GM19099 (cell line): ENCODE results near the gene INCA1.

ENCODE experiments used
- POLR2A ChIP-seq: IDR thresholded peaks from 3 replicates; pipeline ENCODE4 v1.6.1; 2011; ENCODE audit warnings: low read depth; ENCODE audit not compliant: insufficient read length; ENCODE audit errors: extremely low read depth

The INCA1 gene

DNA sequence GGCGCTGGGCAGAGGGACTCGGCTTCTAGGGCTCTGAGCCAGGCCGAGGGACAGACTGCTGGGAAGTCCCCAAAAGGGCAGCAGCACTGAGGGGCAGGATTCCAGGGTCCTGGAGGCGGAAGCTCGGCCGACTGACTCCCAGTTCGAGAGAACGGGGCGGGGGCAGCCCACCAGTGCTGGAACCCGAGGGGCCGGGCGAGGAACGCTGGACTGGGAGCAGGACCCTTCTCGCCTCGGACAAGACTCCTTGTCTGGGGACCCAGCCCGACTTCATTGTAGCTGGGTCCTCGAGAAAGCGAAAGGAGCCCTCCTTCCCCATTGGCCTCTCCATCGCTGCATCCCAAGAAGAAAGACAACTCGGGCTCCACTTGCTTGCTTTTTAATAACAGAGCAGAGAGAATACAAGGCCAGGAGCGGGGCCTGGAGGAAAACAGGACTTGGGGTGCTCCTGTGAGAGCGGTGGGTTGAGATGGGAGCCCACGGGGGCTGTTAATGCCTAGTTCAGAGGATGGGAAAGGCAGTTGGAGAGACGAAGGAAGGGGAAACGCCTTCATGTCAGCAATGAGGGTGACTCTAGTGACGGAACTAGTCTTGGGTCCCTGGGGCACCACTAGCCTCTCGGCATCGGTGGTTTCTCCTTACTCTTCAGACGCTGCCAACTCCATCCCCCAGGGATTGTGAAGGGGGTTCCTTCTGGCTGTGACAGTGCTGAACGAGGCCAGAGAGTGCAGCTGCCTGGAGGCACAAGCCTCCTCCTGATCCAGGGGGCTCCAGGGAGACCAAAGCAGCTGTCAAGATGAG lies 9.4 kb downstream of the INCA1 start:
- peak; percentile 33 for TF ChIP-seq POLR2A

DNA sequence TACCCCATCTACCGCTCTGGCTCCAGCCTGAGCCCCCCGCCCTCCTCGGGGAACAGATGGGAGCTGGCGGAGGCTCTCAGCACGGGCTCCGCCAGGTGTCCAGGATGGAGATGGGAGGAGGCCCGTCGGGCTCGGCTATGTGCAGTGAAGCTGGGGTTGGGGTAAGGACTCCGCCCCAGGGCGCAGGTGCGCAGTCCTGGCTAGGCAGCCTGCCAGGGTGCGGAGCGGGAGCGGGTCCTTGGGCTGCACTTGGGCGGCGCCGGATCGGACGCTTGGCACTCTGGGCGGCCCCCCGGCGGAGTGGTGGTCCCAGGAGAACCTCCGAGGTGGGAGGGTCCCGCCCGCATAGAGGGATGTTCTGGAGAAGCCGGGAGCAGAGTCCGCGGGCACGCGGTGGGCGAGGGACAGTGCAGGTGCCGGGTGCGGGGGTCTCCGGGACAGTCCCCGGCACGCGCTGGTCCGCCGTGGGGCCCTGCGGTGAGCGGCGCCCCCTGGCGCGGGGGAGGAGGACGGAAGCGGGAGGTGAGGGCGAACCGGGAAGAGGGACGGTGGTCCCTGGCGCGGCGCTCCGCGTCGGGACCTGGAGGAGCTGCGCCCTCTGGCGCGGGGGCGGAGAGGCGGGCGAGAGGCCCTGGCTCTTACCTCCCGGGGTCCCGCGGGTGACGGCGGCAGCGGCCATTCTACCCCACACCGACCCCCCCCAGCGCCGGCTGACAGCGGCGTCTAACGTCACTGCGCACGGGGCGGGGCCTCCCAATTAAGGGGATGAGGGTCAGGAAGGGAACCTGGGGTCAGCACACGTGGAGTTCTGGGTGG lies 10.2 kb downstream of the INCA1 start, which contains the start of gene CAMTA2:
TSS of gene CAMTA2 (minus strand) at position 725 of the 816 bp plus-strand sequence. CDS start 1,453 bp downstream, outside the sequence.
- TF ChIP-seq POLR2A: peak; percentile 67

DNA sequence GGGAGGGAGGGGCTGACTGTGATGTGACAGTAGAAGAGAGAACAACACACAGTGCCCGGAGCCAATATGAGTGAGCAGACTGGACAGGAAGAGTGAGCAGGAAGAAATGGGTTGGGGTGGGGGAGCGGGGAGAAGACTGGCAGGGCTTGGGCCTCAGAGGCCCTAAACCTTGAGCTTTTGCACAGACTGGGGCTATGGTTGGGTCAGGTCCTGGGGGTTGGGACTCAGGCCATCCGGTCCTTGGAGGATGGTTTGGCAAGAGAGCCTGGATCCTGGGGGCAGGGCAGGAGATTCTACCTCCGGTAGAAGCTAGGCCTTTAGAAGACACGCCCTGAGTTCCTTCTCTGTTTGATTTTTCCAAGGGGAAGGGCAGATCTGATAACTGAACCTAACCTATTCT lies 10.9 kb downstream of the INCA1 start:
- TF ChIP-seq POLR2A: no peak

- TF ChIP-seq POLR2A: no peak
These were observed 15.0 kb downstream of the INCA1 start for GRCh38 chr17:4982305-4982704.

GRCh38 chr17:4980644-4981216 lies 16.6 kb downstream of the INCA1 start:
- TF ChIP-seq POLR2A: no peak

DNA sequence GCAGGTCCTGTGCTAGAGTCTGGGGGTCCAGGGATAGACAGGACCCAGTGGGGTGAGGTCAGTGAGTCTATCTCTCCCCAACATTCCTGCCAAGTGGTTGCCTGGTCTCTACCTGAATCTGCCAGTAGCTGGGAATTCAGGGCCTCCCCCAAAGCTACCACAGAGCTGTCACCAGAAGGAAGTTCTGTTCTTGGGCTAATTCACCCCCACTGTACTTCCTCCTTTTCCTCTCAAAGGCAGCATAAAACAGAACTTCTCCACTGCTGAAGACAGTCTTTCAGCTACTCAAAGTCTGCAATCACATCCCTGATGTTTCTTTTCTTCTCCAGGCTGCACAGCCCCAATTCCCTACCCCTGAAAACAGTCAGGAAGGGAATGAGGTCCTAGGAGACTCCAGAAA lies 18.6 kb downstream of the INCA1 start:
- no peak for TF ChIP-seq POLR2A

- no peak for TF ChIP-seq POLR2A
These were observed 23.1 kb downstream of the INCA1 start for GRCh38 chr17:4974115-4974670.

- TF ChIP-seq POLR2A: no peak
These were observed 23.8 kb downstream of the INCA1 start for GRCh38 chr17:4973256-4974114.

DNA sequence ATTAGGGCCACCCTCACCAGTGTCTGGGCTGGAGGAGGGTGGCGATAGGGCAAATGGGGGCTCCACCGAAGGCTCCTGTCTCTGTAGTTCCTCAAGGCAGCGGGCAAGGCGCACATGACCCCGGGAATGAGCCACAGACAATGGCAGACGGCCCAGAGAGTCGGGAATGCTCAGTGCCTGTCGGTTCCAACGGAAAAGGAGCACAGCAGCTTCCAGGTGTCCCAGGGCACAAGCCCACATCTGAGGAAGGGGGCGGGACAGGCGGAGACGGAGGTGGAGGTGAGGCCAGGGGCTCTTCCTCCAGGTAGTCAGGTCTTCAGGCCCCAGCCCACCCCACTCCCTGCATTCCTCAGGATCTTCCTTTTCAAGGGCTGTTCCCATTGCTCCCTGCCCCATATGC lies 24.6 kb downstream of the INCA1 start:
- TF ChIP-seq POLR2A: no peak

- TF ChIP-seq POLR2A: no peak
These were observed 25.0 kb downstream of the INCA1 start for GRCh38 chr17:4972322-4972721.

- no peak for TF ChIP-seq POLR2A
These were observed 25.5 kb downstream of the INCA1 start for GRCh38 chr17:4971826-4972225.

DNA sequence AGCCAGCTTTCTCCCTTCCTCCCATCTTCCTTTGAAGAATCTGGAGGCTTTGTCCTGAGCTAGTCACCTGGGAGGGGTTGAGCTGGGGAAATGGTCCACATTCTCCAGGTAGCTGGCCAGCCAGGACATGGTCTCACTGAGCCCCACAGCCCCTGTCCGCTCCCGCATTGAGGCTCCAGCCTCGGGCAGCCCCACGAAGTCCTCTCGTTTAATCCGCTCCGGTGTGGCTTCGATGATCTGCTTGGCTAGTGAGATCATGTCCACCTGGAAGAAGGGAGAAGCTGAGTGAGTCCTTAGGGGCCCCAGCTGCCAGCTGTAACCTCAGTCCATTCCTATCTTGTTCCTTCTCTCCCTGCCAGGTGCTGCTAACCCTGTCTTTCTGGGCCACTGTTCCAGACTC lies 27.0 kb downstream of the INCA1 start:
- no peak for TF ChIP-seq POLR2A

DNA sequence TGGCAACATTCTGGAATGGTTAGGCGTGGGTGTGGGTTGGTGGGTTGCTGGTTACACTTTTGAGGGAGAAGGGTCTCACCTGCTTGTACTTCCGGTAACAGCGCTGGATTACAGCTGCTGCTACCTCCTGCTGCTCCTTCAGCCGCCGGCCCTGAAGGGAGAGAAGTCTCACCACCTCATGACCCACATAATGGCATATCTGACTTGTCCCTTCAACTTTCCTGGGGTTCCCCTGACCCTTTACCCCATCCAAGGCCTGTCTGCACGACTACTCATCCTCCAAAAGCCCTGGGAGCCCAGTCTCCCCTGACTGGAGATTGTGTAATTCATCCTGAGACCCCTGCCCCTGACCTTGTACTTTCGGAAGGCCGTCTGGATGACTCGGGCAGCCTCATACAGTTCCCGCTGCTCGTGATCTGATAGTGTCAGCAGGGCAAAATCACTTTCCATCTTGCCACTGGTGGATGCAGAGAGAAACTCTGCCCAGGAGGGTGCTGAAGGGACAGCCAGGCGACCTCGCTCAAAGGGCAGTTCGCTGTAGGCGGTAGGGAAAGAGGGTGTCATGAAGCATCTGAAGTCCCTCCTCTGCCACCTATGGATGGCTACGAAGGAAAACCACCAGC lies 27.7 kb downstream of the INCA1 start:
- no peak for TF ChIP-seq POLR2A

GRCh38 chr17:4969047-4969550 lies 28.2 kb downstream of the INCA1 start:
- TF ChIP-seq POLR2A: no peak
